ENCODE measurements around the gene GALC. TPM values are rescaled to one million over a fixed set of nuclear protein-coding genes. Genes with fewer than 3 reads are reported as not detected.

The GALC gene
- total RNA-seq, 1 donor from 2014 or later: 7.3 TPM

DNA sequence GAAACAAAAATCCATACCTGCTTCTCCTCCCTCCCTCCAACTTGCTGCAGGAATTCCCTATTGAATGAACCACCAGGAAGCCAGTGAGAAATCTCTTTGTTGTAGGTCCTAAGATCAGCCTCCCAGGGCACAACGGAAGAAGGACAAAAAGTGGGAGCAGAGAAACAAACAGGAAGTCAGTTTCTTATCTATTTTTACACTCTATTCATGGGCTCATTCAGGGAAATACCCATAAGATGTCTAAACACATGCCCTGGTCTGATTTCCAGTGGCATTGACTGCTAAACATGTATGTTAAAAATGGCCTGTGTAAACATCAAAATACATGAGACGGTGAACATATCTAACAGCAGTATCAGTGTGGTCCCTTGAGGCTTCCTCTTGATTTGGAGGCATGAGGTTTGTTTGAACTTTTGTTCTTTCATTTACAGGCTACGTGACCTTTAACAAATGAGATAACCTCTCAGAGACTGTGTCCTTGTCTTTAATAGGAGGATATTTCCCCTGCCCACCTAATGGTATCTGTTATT, 30.7 kb upstream of the GALC start:
- Mint-ChIP-seq H3K27ac (peak overlapping the region; percentile 86), H3K4me1 (peaks cover 67% of the 10 kb centered on the region), H3K9me3 (peaks cover 18% of the 10 kb centered on the region), H3K36me3 (ENCODE audit: low read depth) (peaks cover 28% of the 10 kb centered on the region), H3K4me3 (peak overlapping the region; percentile 55), H3K27me3 (no peaks in the 10 kb centered on the region)
- intact Hi-C loops (cut with micrococcal nuclease): no loop called here
- DNase-seq: peak; percentile 62

DNA sequence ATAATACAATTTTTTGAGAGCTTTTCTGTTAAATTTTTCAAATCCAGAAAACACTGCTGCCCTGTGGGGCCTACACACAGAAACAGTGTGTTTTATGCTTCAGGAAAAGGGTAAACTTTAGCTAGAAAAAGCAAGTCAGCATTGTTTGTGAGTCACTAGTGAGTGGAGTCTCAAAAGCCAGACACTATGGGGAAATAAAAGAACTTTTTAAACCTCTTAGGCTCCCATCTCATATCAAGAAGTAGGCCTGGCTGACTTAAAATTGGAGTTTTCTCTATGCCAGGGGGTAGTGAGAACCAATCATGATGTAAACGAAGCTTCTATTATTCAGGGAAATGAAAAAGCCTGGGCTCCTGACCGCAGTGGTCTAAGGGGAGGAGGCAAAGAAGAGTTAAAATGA, 24.6 kb upstream of the GALC start:
- no peak overlapping the region for H3K4me3 Mint-ChIP-seq
- H3K9me3 Mint-ChIP-seq: peaks cover 6% of the 10 kb centered on the region
- H3K27me3 Mint-ChIP-seq: no peaks in the 10 kb centered on the region
- intact Hi-C loops (cut with micrococcal nuclease): no loop called here
- DNase-seq: no peak
- H3K27ac Mint-ChIP-seq: no peak overlapping the region
- H3K36me3 Mint-ChIP-seq (ENCODE audit: low read depth): peaks cover 56% of the 10 kb centered on the region
- H3K4me1 Mint-ChIP-seq: peaks cover 30% of the 10 kb centered on the region

DNA sequence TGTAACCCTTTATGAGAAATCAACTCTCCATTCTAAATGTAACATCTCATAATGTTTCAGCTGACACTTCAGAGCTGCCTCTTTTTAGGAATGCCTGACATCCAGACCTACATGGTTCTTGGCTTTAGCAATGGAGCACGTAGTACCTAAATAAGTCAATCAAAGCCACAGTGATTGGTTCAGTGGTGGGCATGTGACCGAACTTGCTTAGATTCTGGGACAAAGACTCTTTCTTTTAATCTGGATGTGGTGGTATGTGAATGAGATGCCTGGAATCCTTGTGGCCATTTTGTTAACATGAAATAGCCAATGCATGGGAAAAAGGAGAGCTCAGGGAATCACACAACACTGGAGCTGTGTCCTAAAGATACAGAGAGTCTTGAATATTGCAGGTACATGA, 23.8 kb upstream of the GALC start:
- intact Hi-C loops (cut with micrococcal nuclease): no loop called here
- no peaks in the 10 kb centered on the region for H3K27me3 Mint-ChIP-seq
- H3K27ac Mint-ChIP-seq: no peak overlapping the region
- peaks cover 6% of the 10 kb centered on the region for H3K9me3 Mint-ChIP-seq
- peaks cover 60% of the 10 kb centered on the region for H3K36me3 Mint-ChIP-seq (ENCODE audit: low read depth)
- H3K4me3 Mint-ChIP-seq: no peak overlapping the region
- DNase-seq: no peak
- H3K4me1 Mint-ChIP-seq: peaks cover 36% of the 10 kb centered on the region

DNA sequence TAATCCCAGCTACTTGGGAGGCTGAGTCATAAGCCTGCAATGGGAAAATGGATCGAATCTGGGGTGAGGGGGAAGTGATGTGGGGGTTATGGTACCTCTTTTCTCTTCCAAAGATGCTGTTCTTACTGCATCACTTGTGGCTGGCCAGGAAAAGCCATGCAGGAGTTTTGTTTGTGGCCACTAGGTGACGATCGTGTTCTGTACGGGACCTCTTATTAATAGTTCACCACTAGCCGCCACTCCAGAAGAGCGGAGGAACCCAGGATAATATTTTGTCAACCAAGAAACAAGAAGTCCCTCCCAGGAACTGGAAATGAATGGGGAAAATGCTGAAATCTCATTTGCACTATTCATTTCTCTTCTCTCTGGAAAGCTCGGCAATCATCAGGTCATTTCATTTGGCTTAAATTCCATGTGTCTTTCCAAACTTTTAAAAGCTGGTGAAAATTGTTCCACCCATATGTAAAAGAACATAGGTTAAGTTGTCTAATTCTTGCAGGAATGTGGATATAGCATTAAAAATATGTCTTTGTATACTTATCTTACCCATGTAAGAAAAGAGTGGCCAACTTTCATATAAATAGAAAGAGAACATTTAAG, 20.9 kb upstream of the GALC start:
- Mint-ChIP-seq H3K27me3 (no peaks in the 10 kb centered on the region), H3K9me3 (no peaks in the 10 kb centered on the region), H3K4me1 (peaks cover 46% of the 10 kb centered on the region), H3K4me3 (no peak overlapping the region), H3K27ac (peak overlapping the region; percentile 4), H3K36me3 (ENCODE audit: low read depth) (peaks cover 60% of the 10 kb centered on the region)
- intact Hi-C loops (cut with micrococcal nuclease): loop anchor here (1.0 kb wide), 1 partner anchor 154 kb away; no protein-coding TSS in a partner anchor
- peak; percentile 72 for DNase-seq

GRCh38 chr14:88012495-88012894, 19.5 kb upstream of the GALC start:
- Mint-ChIP-seq H3K9me3 (peaks cover 3% of the 10 kb centered on the region), H3K27me3 (no peaks in the 10 kb centered on the region), H3K36me3 (ENCODE audit: low read depth) (peaks cover 59% of the 10 kb centered on the region), H3K27ac (no peak overlapping the region), H3K4me3 (no peak overlapping the region), H3K4me1 (peaks cover 56% of the 10 kb centered on the region)
- intact Hi-C loops (cut with micrococcal nuclease): no loop called here
- no peak for DNase-seq

DNA sequence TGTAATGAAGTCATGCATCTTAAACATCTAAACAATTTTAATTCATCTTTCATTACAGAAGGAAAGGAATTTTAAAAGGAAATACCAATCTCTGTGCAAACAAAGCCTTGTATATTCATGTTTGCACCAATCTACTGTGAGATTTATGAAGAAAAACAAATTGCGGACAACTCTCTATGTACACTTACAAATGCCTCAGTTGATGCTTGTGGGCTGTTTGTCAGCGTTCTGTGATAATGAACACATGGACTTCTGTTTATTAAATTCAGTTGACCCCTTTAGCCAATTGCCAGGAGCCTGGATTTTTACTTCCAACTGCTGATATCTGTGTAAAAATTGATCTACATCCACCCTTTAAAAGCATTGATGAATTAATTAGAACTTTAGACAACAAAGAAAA, 17.3 kb upstream of the GALC start:
- H3K9me3 Mint-ChIP-seq: peaks cover 3% of the 10 kb centered on the region
- H3K36me3 Mint-ChIP-seq (ENCODE audit: low read depth): peaks cover 48% of the 10 kb centered on the region
- no peak overlapping the region for H3K27ac Mint-ChIP-seq
- no peak for DNase-seq
- no peak overlapping the region for H3K4me3 Mint-ChIP-seq
- intact Hi-C loops (cut with micrococcal nuclease): no loop called here
- H3K4me1 Mint-ChIP-seq: peaks cover 61% of the 10 kb centered on the region
- H3K27me3 Mint-ChIP-seq: no peaks in the 10 kb centered on the region

GRCh38 chr14:88009486-88009885, 16.5 kb upstream of the GALC start:
- Mint-ChIP-seq H3K36me3 (ENCODE audit: low read depth) (peaks cover 48% of the 10 kb centered on the region), H3K4me1 (peaks cover 63% of the 10 kb centered on the region), H3K27ac (peak overlapping the region; percentile 39), H3K27me3 (no peaks in the 10 kb centered on the region), H3K4me3 (peak overlapping the region; percentile 58), H3K9me3 (peaks cover 3% of the 10 kb centered on the region)
- intact Hi-C loops (cut with micrococcal nuclease): loop anchor here (5.0 to 10.0 kb wide), 5 partner anchors 33 to 1948 kb away; partner anchors contain the start of genes SPATA7, TDP1 and ZC3H14
- DNase-seq: peak; percentile 49

DNA sequence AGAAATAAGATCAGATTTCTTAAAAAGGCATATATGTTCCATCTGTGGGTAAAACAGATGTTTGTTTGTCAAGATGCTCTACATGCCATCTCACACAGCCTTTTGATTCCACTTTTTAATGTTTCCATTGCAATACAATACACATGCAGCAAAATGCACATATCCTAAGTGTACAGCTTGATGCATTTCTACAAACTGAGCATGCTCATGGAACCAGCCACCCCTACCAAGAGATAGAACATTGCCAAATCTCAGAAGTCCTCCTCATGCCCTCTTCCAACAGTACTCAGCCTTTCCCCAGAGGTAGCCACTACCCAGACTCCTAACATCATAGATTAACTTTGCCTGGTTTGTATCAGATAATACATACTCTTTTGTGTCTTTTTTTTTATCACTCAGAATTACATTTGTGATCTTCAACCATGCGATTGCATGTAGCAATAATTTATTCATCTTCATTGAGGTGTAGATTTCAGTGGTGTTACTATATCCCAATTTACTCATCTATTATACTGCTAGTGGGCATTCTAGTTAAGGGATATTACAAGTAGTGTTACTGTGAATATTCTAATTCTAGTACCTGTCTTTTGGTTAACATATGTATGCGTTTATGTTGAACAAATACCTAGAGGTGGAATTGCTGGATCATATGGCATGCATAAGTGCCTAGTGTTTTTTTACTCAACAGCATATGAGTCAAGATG, 15.2 kb upstream of the GALC start:
- Mint-ChIP-seq H3K9me3 (peaks cover 3% of the 10 kb centered on the region), H3K36me3 (ENCODE audit: low read depth) (peaks cover 41% of the 10 kb centered on the region), H3K4me3 (peak overlapping the region; percentile 74), H3K27ac (peak overlapping the region; percentile 82), H3K4me1 (peaks cover 62% of the 10 kb centered on the region), H3K27me3 (no peaks in the 10 kb centered on the region)
- intact Hi-C loops (cut with micrococcal nuclease): loop anchor here (5.0 to 10.0 kb wide), 5 partner anchors 34 to 1949 kb away; partner anchors contain the start of genes SPATA7, TDP1 and ZC3H14
- peak; percentile 58 for DNase-seq

GRCh38 chr14:88007608-88008007, 14.6 kb upstream of the GALC start:
- Mint-ChIP-seq H3K36me3 (ENCODE audit: low read depth) (peaks cover 44% of the 10 kb centered on the region), H3K27me3 (no peaks in the 10 kb centered on the region), H3K9me3 (peaks cover 7% of the 10 kb centered on the region), H3K27ac (peak overlapping the region; percentile 73), H3K4me1 (peaks cover 65% of the 10 kb centered on the region), H3K4me3 (peak overlapping the region; percentile 74)
- intact Hi-C loops (cut with micrococcal nuclease): loop anchor here (5.0 to 10.0 kb wide), 5 partner anchors 35 to 1950 kb away; partner anchors contain the start of genes SPATA7, TDP1 and ZC3H14
- peak; percentile 56 for DNase-seq

DNA sequence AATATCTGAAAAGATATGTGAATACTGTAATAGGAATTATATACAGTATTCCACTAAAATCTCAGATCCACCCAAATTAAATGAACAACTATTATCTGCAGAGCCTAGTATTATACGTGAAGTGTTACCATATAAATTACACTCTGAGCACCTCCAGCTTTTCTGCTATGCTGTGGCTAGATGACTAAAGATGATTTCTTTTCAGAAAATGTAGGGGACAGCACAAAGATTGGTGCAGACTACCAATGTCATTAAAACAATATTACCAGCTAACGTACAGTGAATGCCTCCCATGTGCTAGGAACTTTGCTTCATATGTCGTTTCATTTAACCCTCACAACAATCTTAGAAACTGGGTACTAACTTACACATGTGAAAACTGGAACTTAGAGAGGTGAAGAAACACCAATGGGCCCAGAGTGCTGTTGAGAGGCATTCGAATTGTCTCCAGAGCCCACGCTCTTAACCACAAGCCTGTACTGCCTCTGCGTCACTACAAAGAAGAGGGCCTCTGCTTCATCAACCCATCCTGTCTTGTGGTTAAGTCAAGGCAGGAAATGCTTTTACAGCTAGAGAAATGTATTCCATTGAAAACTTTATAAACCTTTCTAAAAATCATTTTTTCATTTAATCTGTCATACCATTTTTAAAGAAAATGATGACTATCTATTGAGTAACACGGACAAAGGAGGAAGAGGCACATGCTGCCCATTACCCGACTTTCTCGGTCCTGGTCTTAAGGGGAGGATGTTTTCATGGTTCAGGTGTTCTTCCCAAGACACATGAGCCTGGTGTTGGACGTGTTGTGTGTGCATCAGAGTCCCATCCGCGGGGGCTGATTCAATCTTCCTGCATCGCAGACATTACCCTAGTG, 13.2 kb upstream of the GALC start:
- H3K36me3 Mint-ChIP-seq (ENCODE audit: low read depth): peaks cover 35% of the 10 kb centered on the region
- H3K4me1 Mint-ChIP-seq: peaks cover 61% of the 10 kb centered on the region

GRCh38 chr14:88005050-88005481, 12.1 kb upstream of the GALC start, which contains the start of gene GPR65:
Gene GPR65, plus strand, starts transcription at chr14:88005135. Its CDS starts 5,713 bp downstream, at chr14:88010848.
- Mint-ChIP-seq H3K4me1 (peaks cover 51% of the 10 kb centered on the region), H3K27ac (peak within 1 kb of the TSS; percentile 90), H3K27me3 (no peaks in the 10 kb centered on the region), H3K4me3 (peak within 1 kb of the TSS; percentile 87), H3K36me3 (ENCODE audit: low read depth) (peaks cover 25% of the 10 kb centered on the region), H3K9me3 (peaks cover 16% of the 10 kb centered on the region)
- DNase-seq: peak; percentile 85
- intact Hi-C loops (cut with micrococcal nuclease): loop anchor here (5.0 to 10.0 kb wide), 5 partner anchors 37 to 1952 kb away; partner anchors contain the start of genes SPATA7, TDP1 and ZC3H14

More for the DNA sequence above, 13.2 kb upstream of the GALC start:
- DNase-seq: peak; percentile 91
- Mint-ChIP-seq H3K9me3 (peaks cover 12% of the 10 kb centered on the region), H3K27ac (peak overlapping the region; percentile 90), H3K27me3 (no peaks in the 10 kb centered on the region), H3K4me3 (peak overlapping the region; percentile 87)
- intact Hi-C loops (cut with micrococcal nuclease): loop anchor here (1.0 to 10.0 kb wide), 7 partner anchors 13 to 1951 kb away; partner anchors contain the start of genes GALC, SPATA7, TDP1 and ZC3H14

GRCh38 chr14:88004506-88005036, 11.6 kb upstream of the GALC start:
- H3K4me3 Mint-ChIP-seq: peak overlapping the region; percentile 87
- H3K4me1 Mint-ChIP-seq: peaks cover 49% of the 10 kb centered on the region
- peak; percentile 46 for DNase-seq
- H3K27me3 Mint-ChIP-seq: no peaks in the 10 kb centered on the region
- peak overlapping the region; percentile 82 for H3K27ac Mint-ChIP-seq
- intact Hi-C loops (cut with micrococcal nuclease): loop anchor here (5.0 to 10.0 kb wide), 5 partner anchors 38 to 1953 kb away; partner anchors contain the start of genes SPATA7, TDP1 and ZC3H14
- peaks cover 16% of the 10 kb centered on the region for H3K9me3 Mint-ChIP-seq
- peaks cover 24% of the 10 kb centered on the region for H3K36me3 Mint-ChIP-seq (ENCODE audit: low read depth)

DNA sequence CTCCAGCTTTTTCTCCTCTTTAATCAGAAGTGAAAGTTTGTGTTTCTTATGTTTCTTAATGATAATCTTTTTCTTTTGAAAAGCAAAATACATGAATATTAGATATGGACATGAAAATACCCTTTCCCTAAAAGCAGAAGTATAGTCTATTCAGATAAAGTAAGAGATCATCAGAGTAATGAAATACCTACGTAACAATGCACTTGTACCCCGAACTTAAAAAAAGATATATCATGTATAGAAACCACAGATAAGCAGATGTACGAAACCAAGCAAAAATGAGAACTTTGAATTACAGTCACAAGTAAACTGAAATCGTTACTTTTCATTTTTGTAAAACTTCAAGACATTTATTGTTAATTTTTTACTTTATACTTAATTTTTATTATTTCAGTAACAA, 10.4 kb upstream of the GALC start:
- intact Hi-C loops (cut with micrococcal nuclease): loop anchor here (10.0 kb wide), 1 partner anchor 561 kb away; the partner anchor contains the start of gene ZC3H14
- no peak overlapping the region for H3K4me3 Mint-ChIP-seq
- H3K4me1 Mint-ChIP-seq: peaks cover 40% of the 10 kb centered on the region
- H3K27ac Mint-ChIP-seq: no peak overlapping the region
- no peak for DNase-seq
- peaks cover 21% of the 10 kb centered on the region for H3K9me3 Mint-ChIP-seq
- peaks cover 15% of the 10 kb centered on the region for H3K36me3 Mint-ChIP-seq (ENCODE audit: low read depth)
- H3K27me3 Mint-ChIP-seq: no peaks in the 10 kb centered on the region
